ENCODE measurements around the gene MCTP2. TPM values are rescaled to one million over a fixed set of nuclear protein-coding genes. Genes with fewer than 3 reads are reported as not detected.

MCTP2 gene
- total RNA-seq = 10 to 100 TPM; 16.2 to 23.1 TPM
- 11.0 to 13.6 reads per million in 2 donors for total RNA-seq

GRCh38 chr15:94230883-94231722 lies at the start of gene MCTP2:
Gene MCTP2 (plus strand): TSS chr15:94231561. CDS start chr15:94298266, 66,705 bp downstream.
- no peaks in the 10 kb centered on the region for H3K9me3 ChIP-seq (ENCODE audit: control insufficient read depth, low read length, poor library complexity, severe bottlenecking)
- Mint-ChIP-seq H3K36me3 (ENCODE audit: low read depth) (no peaks in the 10 kb centered on the region), H3K27me3 (no peaks in the 10 kb centered on the region), H3K4me1 (peaks cover 31% of the 10 kb centered on the region), H3K4me3 (peak within 1 kb of the TSS; percentile 87), H3K27ac (peak within 1 kb of the TSS; percentile 84)
- peak; percentile 60 to 73 (median 67) for DNase-seq
- peak; percentile 89 for ATAC-seq

GRCh38 chr15:94182883-94183282 lies 48.5 kb upstream of the MCTP2 start:
- Mint-ChIP-seq H3K36me3 (ENCODE audit: low read depth) (peaks cover 5% of the 10 kb centered on the region), H3K4me3 (no peak overlapping the region), H3K4me1 (peaks cover 2% of the 10 kb centered on the region), H3K27ac (no peak overlapping the region), H3K27me3 (peaks cover 12% of the 10 kb centered on the region)
- H3K9me3 ChIP-seq (ENCODE audit: control insufficient read depth, low read length, poor library complexity, severe bottlenecking) = no peaks in the 10 kb centered on the region
- DNase-seq (no peak), ATAC-seq (no peak)

- Mint-ChIP-seq H3K36me3 (ENCODE audit: low read depth) (peaks cover 5% of the 10 kb centered on the region), H3K4me3 (no peak overlapping the region), H3K27me3 (peaks cover 12% of the 10 kb centered on the region), H3K4me1 (peaks cover 2% of the 10 kb centered on the region), H3K27ac (no peak overlapping the region)
- H3K9me3 ChIP-seq (ENCODE audit: control insufficient read depth, low read length, poor library complexity, severe bottlenecking) = no peaks in the 10 kb centered on the region
- no peak for ATAC-seq
- DNase-seq = no peak
Measured at GRCh38 chr15:94185547-94186236, 45.7 kb upstream of the MCTP2 start.

GRCh38 chr15:94186770-94187331 lies 44.5 kb upstream of the MCTP2 start:
- Mint-ChIP-seq H3K4me1 (peaks cover 2% of the 10 kb centered on the region), H3K27me3 (peaks cover 8% of the 10 kb centered on the region), H3K36me3 (ENCODE audit: low read depth) (peaks cover 5% of the 10 kb centered on the region), H3K27ac (no peak overlapping the region), H3K4me3 (no peak overlapping the region)
- H3K9me3 ChIP-seq (ENCODE audit: control insufficient read depth, low read length, poor library complexity, severe bottlenecking) = no peaks in the 10 kb centered on the region
- ATAC-seq (no peak), DNase-seq (no peak)

- H3K27me3 Mint-ChIP-seq = peaks cover 6% of the 10 kb centered on the region
- H3K36me3 Mint-ChIP-seq (ENCODE audit: low read depth) = no peaks in the 10 kb centered on the region
- no peaks in the 10 kb centered on the region for H3K4me1 Mint-ChIP-seq
- H3K27ac Mint-ChIP-seq = no peak overlapping the region
- ATAC-seq (no peak), DNase-seq (no peak)
- no peaks in the 10 kb centered on the region for H3K9me3 ChIP-seq (ENCODE audit: control insufficient read depth, low read length, poor library complexity, severe bottlenecking)
- no peak overlapping the region for H3K4me3 Mint-ChIP-seq
Measured at GRCh38 chr15:94193906-94194305, 37.5 kb upstream of the MCTP2 start.

GRCh38 chr15:94196531-94196930 lies 34.8 kb upstream of the MCTP2 start:
- DNase-seq = no peak
- no peaks in the 10 kb centered on the region for H3K4me1 Mint-ChIP-seq
- no peak overlapping the region for H3K27ac Mint-ChIP-seq
- no peak for ATAC-seq
- H3K27me3 Mint-ChIP-seq = peaks cover 6% of the 10 kb centered on the region
- H3K9me3 ChIP-seq (ENCODE audit: control insufficient read depth, low read length, poor library complexity, severe bottlenecking) = no peaks in the 10 kb centered on the region
- H3K36me3 Mint-ChIP-seq (ENCODE audit: low read depth) = no peaks in the 10 kb centered on the region
- H3K4me3 Mint-ChIP-seq = no peak overlapping the region

GRCh38 chr15:94198633-94199032 lies 32.7 kb upstream of the MCTP2 start:
- DNase-seq = no peak
- Mint-ChIP-seq H3K4me3 (no peak overlapping the region), H3K27ac (no peak overlapping the region), H3K4me1 (no peaks in the 10 kb centered on the region), H3K36me3 (ENCODE audit: low read depth) (no peaks in the 10 kb centered on the region), H3K27me3 (peaks cover 19% of the 10 kb centered on the region)
- ATAC-seq = no peak
- H3K9me3 ChIP-seq (ENCODE audit: control insufficient read depth, low read length, poor library complexity, severe bottlenecking) = no peaks in the 10 kb centered on the region

GRCh38 chr15:94199725-94200124 lies 31.6 kb upstream of the MCTP2 start:
- no peak for ATAC-seq
- Mint-ChIP-seq H3K4me3 (no peak overlapping the region), H3K36me3 (ENCODE audit: low read depth) (no peaks in the 10 kb centered on the region), H3K27me3 (peaks cover 20% of the 10 kb centered on the region), H3K4me1 (no peaks in the 10 kb centered on the region), H3K27ac (no peak overlapping the region)
- H3K9me3 ChIP-seq (ENCODE audit: control insufficient read depth, low read length, poor library complexity, severe bottlenecking) = no peaks in the 10 kb centered on the region
- no peak for DNase-seq

GRCh38 chr15:94203306-94203705 lies 28.1 kb upstream of the MCTP2 start:
- Mint-ChIP-seq H3K27ac (no peak overlapping the region), H3K36me3 (ENCODE audit: low read depth) (no peaks in the 10 kb centered on the region), H3K4me1 (peaks cover 6% of the 10 kb centered on the region), H3K4me3 (no peak overlapping the region), H3K27me3 (peaks cover 21% of the 10 kb centered on the region)
- DNase-seq = no peak
- H3K9me3 ChIP-seq (ENCODE audit: control insufficient read depth, low read length, poor library complexity, severe bottlenecking) = no peaks in the 10 kb centered on the region
- no peak for ATAC-seq

GRCh38 chr15:94205366-94205765 lies 26.0 kb upstream of the MCTP2 start:
- H3K36me3 Mint-ChIP-seq (ENCODE audit: low read depth) = no peaks in the 10 kb centered on the region
- H3K9me3 ChIP-seq (ENCODE audit: control insufficient read depth, low read length, poor library complexity, severe bottlenecking) = no peaks in the 10 kb centered on the region
- DNase-seq (no peak), ATAC-seq (no peak)
- peaks cover 21% of the 10 kb centered on the region for H3K27me3 Mint-ChIP-seq
- peaks cover 6% of the 10 kb centered on the region for H3K4me1 Mint-ChIP-seq
- peak overlapping the region; percentile 41 for H3K4me3 Mint-ChIP-seq
- H3K27ac Mint-ChIP-seq = no peak overlapping the region

GRCh38 chr15:94206463-94207167 lies 24.7 kb upstream of the MCTP2 start:
- no peaks in the 10 kb centered on the region for H3K9me3 ChIP-seq (ENCODE audit: control insufficient read depth, low read length, poor library complexity, severe bottlenecking)
- peak; percentile 56 for ATAC-seq
- peaks cover 6% of the 10 kb centered on the region for H3K4me1 Mint-ChIP-seq
- H3K36me3 Mint-ChIP-seq (ENCODE audit: low read depth) = no peaks in the 10 kb centered on the region
- peak overlapping the region; percentile 41 for H3K4me3 Mint-ChIP-seq
- H3K27me3 Mint-ChIP-seq = peaks cover 21% of the 10 kb centered on the region
- no peak for DNase-seq
- no peak overlapping the region for H3K27ac Mint-ChIP-seq

- ATAC-seq = no peak
- no peak for DNase-seq
- Mint-ChIP-seq H3K27me3 (peaks cover 13% of the 10 kb centered on the region), H3K36me3 (ENCODE audit: low read depth) (no peaks in the 10 kb centered on the region), H3K4me3 (no peak overlapping the region), H3K27ac (no peak overlapping the region), H3K4me1 (no peaks in the 10 kb centered on the region)
- no peaks in the 10 kb centered on the region for H3K9me3 ChIP-seq (ENCODE audit: control insufficient read depth, low read length, poor library complexity, severe bottlenecking)
Measured at GRCh38 chr15:94212291-94212690, 19.1 kb upstream of the MCTP2 start.

- no peaks in the 10 kb centered on the region for H3K36me3 Mint-ChIP-seq (ENCODE audit: low read depth)
- H3K4me3 Mint-ChIP-seq = no peak overlapping the region
- H3K4me1 Mint-ChIP-seq = peaks cover 17% of the 10 kb centered on the region
- H3K27me3 Mint-ChIP-seq = no peaks in the 10 kb centered on the region
- DNase-seq (no peak), ATAC-seq (no peak)
- no peak overlapping the region for H3K27ac Mint-ChIP-seq
- H3K9me3 ChIP-seq (ENCODE audit: control insufficient read depth, low read length, poor library complexity, severe bottlenecking) = no peaks in the 10 kb centered on the region
Measured at GRCh38 chr15:94225616-94226015, 5.7 kb upstream of the MCTP2 start.
